A549 (cell line): ENCODE measurements around the gene CAMK2N2.

Experiments
- MAFK ChIP-seq: fragments of 450-650 bp; IDR thresholded peaks from 2 replicates; pipeline ENCODE4 v1.6.1; 2014; ENCODE audit not compliant: partially characterized antibody
- TF ChIP-seq, protein P1 (sequence below): fragments of >200 bp; sonication (Bioruptor Twin); formaldehyde crosslinking; IDR thresholded peaks from 3 replicates; pipeline ENCODE4 v1.5.1; 2016

GRCh38 chr3:184261270-184261853, at the start of gene CAMK2N2:
- no peak for TF ChIP-seq MAFK
- TF ChIP-seq, protein P1, sequence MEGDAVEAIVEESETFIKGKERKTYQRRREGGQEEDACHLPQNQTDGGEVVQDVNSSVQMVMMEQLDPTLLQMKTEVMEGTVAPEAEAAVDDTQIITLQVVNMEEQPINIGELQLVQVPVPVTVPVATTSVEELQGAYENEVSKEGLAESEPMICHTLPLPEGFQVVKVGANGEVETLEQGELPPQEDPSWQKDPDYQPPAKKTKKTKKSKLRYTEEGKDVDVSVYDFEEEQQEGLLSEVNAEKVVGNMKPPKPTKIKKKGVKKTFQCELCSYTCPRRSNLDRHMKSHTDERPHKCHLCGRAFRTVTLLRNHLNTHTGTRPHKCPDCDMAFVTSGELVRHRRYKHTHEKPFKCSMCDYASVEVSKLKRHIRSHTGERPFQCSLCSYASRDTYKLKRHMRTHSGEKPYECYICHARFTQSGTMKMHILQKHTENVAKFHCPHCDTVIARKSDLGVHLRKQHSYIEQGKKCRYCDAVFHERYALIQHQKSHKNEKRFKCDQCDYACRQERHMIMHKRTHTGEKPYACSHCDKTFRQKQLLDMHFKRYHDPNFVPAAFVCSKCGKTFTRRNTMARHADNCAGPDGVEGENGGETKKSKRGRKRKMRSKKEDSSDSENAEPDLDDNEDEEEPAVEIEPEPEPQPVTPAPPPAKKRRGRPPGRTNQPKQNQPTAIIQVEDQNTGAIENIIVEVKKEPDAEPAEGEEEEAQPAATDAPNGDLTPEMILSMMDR = no peak
